Measurements from ENCODE around the gene HOXA5.

Gene HOXA5

DNA sequence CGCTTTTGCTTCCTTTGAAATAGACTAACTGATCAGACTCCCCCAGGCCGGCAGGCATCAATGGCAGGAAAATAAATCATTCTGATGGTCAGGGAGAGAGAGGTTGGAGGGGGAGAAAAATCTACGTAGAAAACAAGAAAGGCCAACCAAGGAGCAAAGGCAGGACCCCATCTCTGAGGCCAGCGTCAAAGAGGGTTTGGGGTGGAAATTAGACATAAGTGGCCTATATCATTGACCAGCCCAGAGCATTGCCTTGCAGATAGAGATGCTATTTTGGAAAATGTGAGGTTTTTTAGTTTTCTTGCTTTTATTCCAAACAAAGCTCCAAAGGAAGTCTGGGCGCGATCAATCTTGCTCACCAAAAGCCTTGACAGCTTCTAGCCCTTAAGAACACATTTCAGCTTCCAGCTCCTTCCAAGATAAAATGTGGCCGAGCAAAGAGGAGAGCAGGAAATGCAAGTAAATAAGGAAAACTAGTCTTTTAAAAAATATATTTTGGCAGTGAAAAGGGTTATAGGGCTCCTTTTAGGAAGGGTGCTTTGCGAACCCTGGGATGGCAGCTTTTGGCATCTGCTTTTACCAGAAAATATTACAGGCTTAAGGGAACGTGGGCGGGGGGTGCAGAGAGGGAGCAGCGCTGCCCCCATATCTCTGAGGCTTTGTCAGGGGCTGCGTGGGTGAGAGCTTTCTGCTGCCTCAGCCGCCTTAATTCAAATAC, 39.0 kb downstream of the HOXA5 start:
- no peak for DNase-seq

DNA sequence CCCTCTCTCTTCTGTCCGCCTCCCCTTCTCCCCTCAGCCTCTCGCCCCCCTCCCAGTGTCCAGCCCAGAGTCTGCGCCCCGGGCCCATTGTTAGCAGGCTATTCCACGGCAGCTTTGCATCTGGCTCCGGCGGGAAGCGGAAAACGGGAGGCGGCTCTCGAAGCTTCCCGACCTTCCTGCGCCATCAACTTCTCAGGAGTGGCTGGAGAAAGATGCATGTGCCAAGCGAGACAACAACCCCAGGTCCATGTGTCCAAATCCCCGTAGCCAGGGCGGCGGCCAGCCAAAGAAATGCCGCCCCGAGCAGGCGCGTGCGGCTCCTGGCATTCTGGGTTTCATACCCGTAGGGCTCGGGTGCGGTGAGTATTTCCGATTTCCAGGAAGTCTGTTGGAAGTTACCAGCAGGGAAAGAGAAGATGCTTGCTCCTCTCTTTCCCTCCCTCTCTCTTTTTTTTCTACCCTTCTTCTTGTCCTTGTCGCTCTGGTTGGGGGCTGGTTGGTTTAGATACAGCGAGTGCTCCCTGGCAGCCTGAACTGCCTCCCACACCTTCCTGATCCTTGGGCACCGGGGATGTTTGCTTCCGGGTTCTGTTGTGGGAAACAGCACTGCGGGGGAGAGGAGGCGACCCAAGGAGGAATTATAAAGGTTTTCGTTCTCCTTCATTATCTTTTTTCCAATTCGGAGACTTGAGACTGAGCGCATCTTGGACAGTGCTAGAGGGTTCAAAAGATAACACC, 39.8 kb downstream of the HOXA5 start:
- DNase-seq, result no peak

DNA sequence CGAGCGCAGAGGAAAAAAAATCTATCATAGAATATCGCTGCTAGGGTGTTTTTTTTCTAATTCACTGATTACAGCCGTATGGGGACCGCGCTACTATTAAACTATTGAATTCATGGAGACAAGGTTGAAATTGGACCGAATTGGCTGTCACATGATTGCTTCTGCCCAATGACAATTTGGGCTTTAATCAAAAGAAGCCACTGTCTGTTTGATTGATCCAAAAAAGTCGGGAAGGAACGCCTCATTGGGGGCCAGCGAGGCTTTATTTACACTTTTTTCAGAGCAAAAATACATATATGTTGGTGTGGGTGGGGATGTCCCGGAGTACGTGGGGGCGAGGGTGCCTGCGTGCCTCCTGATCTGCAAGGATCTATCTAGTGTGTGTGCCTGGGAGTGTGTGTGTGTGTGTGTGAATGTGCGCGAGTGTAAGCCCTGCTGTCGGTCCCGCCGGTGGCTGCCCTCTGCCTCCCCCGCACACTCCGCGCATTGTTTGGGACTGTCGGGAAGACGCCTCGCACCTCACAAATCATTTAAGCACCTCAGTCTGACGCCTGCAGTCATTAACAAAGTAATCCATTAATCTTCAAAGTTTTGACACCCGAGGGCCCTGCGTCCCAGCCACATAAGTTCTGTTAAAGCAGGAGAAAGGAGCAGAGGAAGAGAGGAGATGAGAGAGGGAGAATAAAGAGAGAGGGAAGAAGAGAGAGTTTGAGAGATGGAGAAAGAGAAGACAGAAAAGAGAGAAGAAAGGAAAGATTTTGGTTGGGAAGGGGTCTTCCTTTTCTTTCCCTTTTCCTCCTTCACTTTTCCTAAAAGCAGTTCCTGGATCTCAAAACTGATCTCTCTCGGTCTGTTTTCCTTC, 40.7 kb downstream of the HOXA5 start, which contains the start of gene HOXA2:
HOXA2 (minus strand) TSS at position 103 of the 862 bp plus-strand sequence. CDS start 183 bp downstream, outside the sequence.
- no peak for DNase-seq

DNA sequence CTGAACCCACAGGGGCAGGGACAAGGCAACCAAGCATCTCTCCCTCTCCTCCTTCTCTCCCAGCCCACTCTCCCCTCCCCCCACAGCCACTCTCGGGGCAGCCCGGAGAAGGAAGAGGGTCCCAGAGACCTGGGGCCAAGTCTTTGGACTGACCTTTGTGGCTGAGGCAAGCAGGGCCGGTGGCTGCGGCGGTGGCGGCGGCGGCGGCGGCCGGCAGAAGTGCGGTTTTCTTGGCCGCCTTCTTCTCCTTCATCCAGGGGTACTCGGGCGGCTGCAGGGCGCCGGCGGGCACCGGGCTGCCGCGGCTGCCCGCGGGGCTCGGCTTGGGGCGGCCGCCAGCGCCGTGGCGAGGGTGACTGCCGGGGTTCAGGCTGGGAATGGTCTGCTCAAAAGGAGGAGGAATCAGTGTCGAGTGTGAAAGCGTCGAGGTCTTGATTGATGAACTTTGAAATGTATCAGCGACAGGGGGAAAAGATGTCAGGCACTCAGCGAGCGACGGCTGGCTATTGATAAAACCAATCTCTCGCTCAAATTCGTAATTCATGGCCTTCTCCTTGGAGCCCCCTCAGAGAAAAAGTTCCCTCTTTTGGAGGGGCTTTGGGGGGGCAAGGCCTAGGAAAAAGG, 41.4 kb downstream of the HOXA5 start:
- DNase-seq, result peak; percentile 19

DNA sequence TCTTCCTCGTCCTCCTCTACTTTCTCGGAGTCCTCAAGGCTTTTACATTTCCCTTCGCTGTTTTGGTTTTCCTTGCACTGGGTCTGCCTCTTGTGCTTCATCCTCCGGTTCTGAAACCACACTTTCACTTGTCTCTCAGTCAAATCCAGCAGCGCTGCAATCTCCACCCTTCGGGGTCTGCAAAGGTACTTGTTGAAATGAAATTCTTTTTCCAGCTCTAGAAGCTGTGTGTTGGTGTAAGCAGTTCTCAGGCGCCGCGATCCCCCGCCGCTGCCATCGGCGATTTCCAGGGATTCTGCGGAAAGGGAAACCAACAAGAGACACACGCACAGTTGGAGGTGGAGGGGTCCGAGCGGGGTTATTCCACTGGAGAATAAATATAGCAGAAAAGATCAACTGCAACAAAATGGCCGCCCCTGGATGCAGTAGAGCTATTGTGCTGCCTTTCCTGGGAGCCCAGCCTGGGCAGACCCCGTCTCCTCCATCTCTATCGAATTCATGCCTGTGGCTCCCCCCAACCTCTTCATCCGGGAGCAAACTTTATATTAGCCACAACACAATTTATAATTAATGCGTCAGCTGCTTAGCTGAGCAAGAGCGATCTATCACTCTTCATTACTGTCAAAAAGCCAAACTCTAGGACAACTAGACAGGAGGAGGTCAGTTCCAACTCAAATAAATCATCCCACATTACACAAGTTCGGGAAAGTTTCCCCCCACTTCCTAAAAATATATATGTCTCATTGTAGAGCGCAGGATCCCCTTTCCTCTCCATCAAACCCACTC, 42.1 kb downstream of the HOXA5 start:
- no peak for DNase-seq

DNA sequence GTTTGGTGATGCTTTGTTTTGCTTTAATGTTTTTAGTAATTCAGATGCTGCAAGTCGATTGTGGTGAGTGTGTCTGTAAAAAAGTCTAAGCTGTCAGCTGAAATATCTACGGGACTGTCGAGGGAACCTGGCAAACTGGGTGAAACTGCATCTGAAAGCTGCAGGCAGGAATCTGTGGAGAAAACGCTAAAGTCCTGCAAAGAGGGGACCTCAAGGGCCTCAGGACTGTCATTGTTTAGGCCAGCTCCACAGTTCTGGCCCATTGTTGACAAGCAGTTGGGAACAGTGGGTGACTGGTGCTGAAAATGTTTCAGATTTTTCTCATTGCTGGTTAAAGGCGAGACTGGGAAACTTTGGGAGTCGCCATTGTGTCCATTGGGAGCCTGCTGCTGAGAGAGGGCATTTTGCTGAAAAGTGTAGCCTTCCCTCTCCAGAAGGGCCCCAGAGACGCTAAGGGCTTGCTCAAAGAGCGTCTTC, 42.7 kb downstream of the HOXA5 start:
- DNase-seq, result no peak

DNA sequence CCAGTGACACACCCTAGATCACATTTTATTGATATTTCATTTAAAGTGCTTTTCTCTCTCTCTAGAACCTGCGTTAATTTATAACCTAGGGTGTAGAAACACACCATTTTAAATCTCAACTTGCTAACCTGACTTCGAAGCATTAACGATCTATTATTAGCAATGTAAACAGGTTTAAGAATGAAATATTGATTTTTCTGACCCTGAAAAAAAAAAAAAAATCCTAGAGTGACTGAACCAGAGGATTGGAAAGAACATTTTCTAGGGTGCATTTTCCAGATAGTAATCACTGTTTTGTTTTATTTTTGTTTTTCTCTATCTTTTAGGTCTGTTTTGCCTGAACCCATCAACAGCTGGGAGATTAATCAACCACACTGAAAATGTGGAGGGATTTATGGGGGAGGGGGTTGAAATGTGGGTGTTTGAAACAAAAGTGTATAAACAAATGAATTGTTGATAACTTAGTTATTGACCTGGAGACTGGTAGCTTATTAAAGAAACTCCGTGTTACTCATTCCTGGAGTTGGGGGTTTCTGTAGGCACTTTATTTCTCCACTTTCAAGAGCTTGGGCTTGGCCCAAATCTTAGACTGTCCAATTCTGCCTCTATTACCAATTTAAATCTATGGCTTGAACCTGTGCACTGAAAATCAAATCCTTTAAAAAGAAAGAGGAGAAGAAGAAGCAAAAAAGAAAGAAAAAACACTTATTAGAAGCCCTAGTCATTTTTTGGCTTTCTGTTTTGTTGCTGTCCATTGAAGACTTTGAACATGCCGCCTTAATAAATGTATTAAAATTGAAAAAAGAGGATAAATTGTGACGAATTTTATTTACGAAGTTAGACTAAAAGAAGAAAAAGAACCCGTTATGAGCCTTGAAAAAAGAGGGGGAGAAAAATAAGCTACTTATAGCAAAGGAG, 43.8 kb downstream of the HOXA5 start:
- no peak for DNase-seq

DNA sequence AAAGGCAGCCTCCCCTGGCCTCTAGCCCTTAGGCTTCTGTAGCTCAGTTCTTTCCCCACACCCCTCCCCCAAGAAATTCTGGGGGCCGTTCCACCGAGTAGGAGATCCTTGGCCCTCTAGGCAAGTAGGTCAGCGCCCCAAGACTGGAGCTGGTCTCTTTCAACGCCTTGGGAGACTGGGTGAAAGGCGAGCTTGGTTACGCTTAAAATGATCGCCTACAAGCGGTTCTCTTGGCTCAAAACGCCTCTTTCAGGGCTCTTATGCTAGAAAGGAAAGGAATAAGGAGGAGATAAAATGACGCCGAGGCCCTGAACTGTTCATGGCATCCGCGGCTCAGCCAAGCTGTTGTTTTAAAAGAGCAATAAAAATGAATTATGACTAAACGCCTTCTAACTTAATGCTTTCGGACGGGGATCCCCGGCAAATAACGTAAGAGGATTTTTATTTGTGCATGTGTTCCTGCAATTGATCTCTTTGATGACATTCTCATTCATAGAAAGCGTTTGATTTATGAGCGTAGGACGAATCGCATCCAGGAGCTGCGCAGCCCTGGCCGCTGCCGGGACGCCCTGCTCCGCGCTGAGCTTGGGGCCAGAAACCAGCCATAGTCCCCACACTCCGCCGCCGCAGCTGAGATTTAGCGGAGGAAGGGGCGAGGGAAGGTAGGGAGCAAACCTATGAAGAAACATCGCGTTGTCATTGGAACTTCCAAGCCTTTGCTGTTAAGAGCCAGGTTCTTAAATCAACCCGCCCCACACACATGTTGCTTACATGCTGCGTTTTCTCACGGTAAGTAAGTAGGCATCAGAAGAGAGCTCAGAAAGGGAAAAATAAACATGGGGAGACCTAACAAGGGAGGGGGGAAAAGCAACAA, 44.7 kb downstream of the HOXA5 start:
- DNase-seq, result peak; percentile 27

DNA sequence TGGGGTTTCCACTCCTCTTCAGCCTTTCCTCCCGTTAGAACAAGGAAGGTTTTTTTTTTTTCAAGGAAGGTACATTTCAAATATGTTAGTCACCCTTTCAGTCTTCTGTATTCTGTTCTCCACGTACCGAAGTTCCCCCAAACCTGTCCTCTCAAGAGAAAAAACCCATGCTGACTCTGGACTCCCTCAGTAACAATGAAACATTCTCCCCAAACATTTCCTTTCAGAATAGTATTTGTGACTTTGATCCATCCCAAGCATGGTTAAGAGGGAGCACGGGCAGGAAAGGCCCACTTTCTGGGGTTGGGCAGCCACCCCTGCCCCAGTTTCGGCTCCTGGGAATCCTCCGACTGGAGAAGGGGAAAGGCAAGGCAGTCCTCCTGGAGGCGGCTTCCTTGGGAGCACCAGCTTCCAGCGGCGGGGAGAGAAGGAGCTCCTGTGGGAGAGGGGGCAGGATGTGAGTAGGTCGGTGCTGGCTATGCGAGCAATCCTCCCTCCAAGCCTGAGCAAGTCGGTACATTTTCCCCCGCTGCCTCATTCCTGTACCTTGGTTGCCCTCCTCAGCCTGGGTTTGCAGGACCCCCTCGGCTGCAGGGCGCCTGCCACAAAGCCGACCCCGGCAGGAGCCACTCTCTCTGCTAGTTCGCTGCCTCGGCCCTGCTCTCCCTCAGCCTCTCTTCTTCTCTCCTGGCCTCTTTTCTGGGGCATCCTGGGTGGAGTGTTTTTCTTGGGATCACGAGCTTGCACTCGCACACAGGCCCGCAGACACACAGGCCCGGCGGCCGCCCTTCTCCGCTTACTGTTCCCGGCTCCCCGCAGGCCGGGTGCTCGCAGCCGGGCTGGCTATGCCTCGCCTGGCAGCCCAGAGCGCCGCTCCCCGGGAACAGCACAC, 45.5 kb downstream of the HOXA5 start:
- peak; percentile 38 for DNase-seq

DNA sequence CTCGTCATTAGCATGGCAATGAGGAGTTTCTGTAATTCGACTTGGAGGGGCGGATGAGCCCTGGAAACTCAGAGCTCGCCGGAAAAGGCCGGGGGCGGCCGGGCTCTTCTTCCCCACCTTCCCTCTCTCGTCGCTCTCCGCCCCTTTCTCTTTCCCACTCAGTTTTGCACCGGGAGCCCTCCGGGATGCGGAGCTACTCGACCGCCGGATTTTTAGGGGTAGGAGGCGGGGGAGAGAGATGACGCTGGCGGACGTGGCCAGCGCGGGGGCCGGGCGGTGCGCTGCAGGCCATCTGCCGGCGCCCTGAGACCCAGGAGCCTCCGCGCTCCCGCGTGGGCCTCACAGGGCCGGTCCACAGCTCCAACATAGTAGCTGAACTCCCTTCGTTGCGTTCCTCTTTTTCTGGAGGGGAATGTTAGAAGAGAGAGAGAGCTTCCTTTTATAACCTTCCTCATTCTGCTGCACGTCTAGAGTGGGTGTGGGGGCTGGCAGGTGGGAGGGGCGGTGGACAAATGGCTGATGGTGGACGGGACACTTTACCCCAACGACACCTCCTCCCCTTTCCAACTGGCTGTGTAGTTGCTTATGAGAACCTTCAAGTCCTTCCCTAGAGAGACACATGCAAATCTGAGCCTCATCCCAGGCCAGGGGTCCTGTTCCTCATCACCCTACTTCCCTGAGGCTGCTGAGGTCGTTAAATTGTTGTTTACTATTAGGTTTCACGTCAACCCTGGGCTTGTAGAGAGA, 46.5 kb downstream of the HOXA5 start:
- peak; percentile 40 for DNase-seq

DNA sequence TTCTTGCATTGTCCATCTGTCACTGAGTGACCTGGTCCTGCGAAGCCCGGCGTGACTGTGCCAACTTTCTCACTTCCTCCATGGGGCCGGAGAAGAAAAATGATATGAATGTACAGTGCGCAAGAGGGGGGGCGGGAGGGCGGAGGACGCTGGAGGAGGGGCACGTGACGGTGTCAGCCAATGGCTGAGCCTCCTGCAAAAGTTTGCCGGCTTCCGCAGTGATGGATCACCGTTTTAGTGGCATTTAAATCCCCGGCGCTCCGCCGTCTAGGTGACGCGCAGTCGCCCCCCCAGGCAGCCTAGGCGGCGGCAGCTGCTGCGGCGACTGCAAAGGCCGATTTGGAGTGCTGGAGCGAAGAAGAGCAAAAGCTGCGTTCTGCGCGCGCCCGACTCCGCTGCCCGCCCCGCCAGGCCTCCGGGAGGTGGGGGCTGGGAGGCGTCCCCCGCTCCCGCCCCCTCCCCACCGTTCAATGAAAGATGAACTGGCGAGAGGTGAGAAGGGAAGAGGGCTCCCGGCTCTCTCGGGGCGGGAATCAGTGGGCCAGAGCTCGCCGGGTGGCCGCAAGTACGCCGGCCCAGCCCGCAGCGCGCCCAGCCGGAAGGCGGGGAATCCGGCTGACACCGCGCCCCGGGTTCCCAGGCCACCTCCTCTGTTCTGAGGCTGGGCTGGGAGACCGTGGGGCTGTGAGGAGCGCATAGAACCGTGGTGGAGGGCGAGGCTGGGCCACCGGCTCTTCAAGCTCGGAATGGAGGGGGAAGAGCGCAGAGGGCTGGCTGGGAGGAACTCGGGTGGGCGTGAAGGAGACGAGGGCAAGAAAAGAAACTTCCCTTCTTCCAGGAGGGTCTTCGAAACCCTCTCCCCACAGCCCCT, 47.3 kb downstream of the HOXA5 start, which contains the start of gene HOXA1:
HOXA1 (minus strand) TSS at position 104 of the 871 bp plus-strand sequence; CDS start at position 16, 88 bp downstream.
- DNase-seq, result peak; percentile 93

DNA sequence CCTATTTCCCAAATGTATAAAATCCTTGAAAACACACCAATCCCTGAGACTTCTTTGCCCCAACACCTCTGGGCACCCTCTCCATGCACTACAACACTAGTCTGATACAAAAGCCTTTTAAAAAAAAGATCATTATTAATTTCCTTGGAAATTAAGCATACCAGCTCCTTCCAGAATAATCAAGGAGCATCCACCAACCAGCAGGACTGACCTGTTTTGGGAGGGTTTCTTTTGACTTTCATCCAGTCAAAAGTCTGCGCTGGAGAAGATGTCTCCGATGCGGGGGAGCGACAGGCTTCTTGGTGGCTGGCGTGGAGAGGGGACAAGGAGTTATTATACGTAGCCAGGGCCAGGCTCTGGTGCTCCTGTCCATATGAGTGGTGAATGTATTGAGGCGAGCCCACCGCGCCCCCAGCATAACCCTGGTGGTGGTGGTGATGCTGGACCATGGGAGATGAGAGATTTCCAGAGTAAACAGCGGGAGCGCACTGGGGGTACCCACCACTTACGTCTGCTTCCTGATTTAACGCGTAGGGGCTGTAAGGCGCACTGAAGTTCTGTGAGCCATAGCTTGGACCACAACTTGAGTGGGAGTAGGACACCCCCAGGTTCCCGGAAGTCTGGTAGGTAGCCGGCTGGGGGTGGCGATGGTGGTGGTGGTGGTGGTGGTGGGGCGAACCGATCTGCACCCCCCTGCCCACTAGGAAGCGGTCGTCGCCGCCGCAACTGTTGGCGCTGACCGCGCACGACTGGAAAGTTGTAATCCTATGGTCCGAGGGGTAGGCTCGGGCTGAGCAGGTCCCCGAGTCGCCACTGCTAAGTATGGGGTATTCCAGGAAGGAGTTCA, 48.2 kb downstream of the HOXA5 start:
- peak; percentile 29 for DNase-seq

DNA sequence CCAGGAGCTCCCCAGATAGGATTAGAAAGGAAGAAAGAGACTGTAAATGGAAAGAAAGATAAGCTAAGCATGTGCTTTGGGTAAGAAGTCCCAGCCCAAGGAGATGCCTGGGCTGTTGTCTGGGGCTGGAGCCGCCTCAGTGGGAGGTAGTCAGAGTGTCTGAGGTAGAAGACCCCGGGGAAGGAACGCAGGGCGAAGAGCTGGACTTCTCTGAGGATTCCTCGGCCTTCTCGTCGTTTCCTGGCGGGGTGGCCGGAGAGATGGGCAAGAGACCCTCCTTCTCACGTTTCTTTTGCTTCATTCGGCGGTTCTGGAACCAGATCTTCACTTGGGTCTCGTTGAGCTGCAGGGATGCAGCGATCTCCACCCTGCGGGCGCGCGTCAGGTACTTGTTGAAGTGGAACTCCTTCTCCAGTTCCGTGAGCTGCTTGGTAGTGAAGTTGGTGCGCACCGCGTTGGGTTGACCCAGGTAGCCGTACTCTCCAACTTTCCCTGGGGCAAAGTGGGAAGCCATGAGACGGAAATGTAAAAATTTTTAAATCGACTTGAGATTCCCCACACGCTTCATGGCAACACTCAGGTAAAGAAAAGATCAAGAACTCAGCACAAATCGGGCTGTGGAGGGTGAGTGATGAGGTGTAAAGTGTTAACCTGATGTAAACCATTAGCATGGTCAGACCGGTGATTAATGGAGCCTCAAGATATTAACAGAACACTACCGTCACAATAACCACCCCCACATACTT, 49.0 kb downstream of the HOXA5 start:
- DNase-seq, result no peak

DNA sequence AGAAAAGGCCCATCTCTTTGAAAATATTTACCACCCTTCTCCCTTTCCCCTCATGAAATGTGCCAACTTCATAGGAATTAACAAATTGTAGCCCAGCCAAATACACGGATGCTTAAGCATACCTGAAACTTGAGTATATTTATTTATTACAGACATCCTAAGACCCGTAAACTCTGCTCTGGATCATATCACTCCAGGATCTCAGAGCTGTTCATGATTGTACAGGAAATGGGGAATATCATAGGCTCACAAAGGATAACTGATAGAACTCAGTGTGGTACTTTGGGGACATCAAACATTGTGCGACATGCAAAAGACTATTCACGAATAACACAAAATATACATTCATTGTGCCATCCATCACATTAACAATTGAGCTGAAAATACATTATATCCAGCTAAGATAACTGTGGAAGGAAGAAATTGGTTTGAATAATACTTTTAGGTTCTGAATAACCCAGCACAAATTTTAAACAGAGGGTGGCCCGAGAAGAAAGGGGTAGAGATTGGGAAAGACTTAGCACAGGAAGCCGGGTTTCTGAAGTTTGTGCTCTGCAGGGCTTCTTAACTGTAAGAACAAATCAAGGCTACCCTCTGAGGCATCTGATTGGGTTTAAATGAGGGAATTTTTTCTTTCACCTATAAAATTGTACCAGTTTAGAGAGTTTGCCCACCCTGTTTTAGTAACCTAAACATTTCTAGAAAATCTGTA, 50.1 kb downstream of the HOXA5 start:
- DNase-seq, result no peak

DNA sequence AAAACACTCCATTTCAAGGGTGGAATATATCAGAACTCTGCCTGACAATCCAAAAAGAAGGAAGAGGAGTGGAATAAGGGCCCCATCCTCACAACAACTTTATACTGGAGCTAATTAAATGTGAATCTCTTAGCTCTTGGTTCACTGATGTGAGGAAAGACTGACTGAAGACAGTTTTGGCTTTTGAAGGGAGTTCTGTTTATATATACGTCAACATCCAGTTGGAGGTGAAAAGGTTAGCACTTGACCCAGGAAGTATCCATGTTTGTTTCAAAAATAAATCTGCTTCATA, 50.7 kb downstream of the HOXA5 start:
- DNase-seq, result no peak
